Measurements from ENCODE around the gene DIPK1A. TPM values are rescaled to one million over a fixed set of nuclear protein-coding genes. Genes with fewer than 3 reads are reported as not detected.

DIPK1A gene
- total RNA-seq, 3 donors from 2014 or later = 7.6 to 20.4 (median 12.8) TPM

DNA sequence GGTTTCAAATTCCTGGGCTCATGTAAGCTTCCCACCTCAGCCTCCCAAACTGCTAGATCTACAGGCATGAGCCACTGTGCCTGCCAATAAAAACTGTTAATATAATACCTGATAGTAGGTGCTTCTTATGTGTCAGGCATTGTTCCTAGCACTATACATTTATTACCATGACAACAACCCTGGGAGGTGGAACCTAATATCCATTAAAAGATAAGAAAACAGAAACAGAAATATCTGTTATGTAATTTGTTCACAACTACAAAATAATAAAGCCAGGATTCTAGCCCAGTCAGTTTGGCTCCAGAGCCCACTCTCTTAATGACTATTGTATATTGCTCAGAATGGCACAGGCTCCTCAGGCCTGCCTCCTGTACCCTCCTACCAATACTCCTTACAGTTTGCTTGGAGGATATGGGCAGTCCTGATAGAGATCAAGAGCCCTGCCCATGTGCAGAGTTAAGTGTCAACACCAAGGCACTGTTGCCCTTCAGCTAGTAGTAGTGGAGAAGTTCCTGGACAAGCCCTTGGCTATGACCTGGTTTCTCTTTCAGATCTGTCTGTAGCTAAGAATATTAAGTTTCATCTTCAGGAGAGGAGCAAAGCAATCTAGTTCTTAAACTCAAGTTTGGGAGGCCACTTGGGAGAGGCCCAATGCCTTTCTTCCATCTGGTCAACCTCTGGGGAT lies 107.0 kb downstream of the DIPK1A start:
- H3K4me3 ChIP-seq = no peak overlapping the region
- no peaks in the 10 kb centered on the region for H3K4me1 ChIP-seq (ENCODE audit: low read depth)
- ATAC-seq (peak; percentile 73), DNase-seq (peak in 1 of 3 donors; percentile 37)
- TF ChIP-seq, protein P1, sequence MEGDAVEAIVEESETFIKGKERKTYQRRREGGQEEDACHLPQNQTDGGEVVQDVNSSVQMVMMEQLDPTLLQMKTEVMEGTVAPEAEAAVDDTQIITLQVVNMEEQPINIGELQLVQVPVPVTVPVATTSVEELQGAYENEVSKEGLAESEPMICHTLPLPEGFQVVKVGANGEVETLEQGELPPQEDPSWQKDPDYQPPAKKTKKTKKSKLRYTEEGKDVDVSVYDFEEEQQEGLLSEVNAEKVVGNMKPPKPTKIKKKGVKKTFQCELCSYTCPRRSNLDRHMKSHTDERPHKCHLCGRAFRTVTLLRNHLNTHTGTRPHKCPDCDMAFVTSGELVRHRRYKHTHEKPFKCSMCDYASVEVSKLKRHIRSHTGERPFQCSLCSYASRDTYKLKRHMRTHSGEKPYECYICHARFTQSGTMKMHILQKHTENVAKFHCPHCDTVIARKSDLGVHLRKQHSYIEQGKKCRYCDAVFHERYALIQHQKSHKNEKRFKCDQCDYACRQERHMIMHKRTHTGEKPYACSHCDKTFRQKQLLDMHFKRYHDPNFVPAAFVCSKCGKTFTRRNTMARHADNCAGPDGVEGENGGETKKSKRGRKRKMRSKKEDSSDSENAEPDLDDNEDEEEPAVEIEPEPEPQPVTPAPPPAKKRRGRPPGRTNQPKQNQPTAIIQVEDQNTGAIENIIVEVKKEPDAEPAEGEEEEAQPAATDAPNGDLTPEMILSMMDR (IDR thresholded peaks at IDR 0.05) = no peak
- H3K9me3 ChIP-seq = no peaks in the 10 kb centered on the region
- intact Hi-C loops (cut with DNase I, micrococcal nuclease) = no loop called here
- no peaks in the 10 kb centered on the region for H3K36me3 ChIP-seq (ENCODE audit: low read depth)

- intact Hi-C loops (cut with DNase I, micrococcal nuclease) = no loop called here
- H3K4me1 ChIP-seq (ENCODE audit: low read depth) = no peaks in the 10 kb centered on the region
- DNase-seq (no peak), ATAC-seq (no peak)
- no peak overlapping the region for H3K4me3 ChIP-seq
- TF ChIP-seq, protein P1 (IDR thresholded peaks at IDR 0.05) = no peak
- no peaks in the 10 kb centered on the region for H3K36me3 ChIP-seq (ENCODE audit: low read depth)
- H3K9me3 ChIP-seq = no peaks in the 10 kb centered on the region
Measured at GRCh38 chr1:92853299-92853698, 108.0 kb downstream of the DIPK1A start.

DNA sequence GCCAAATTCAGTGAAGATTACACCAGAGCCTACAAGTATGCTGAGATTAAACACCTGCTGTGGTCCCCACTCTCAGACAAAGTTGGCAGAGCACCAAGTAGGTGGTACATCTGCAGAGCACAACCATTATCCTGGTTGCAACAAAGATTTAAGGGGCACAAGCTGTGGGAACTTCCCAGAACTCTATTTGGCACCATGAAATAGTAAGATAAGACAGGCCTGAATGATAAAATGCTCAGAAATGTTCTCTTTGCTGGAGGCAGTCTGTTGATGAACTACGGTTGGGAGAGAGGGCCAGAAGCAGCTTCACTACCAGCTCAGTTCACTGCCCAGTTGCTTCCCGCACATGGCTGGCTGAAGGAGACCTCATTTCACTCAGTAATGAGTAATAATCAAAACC lies 109.5 kb downstream of the DIPK1A start:
- H3K4me1 ChIP-seq (ENCODE audit: low read depth) = no peaks in the 10 kb centered on the region
- H3K4me3 ChIP-seq = no peak overlapping the region
- TF ChIP-seq, protein P1 (IDR thresholded peaks at IDR 0.05) = no peak
- no peaks in the 10 kb centered on the region for H3K36me3 ChIP-seq (ENCODE audit: low read depth)
- intact Hi-C loops (cut with DNase I, micrococcal nuclease) = no loop called here
- no peak for DNase-seq
- ATAC-seq = no peak
- H3K9me3 ChIP-seq = no peaks in the 10 kb centered on the region

DNA sequence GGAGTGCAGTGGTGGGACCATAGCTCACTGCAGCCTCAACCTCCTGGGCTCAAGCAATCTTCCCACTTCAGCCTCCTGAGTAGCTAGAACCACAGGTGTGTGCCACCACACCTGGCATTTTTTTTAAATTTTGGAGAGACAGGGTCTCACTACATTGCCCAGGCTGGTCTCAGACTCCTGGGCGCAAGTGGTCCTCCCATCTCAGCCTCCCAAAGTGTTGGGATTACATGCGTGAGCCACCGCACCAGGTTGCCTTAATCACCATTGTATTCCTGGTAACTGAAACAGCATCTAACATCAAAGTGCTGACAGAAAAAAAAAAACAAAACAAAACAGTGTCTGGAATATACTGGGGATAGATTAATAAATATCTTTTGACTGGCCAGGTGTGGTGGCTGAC lies 111.2 kb downstream of the DIPK1A start:
- no peak overlapping the region for H3K4me3 ChIP-seq
- intact Hi-C loops (cut with DNase I, micrococcal nuclease) = no loop called here
- no peaks in the 10 kb centered on the region for H3K36me3 ChIP-seq (ENCODE audit: low read depth)
- H3K4me1 ChIP-seq (ENCODE audit: low read depth) = no peaks in the 10 kb centered on the region
- no peak for ATAC-seq
- DNase-seq = no peak
- H3K9me3 ChIP-seq = no peaks in the 10 kb centered on the region
- TF ChIP-seq, protein P1 (IDR thresholded peaks at IDR 0.05) = no peak

DNA sequence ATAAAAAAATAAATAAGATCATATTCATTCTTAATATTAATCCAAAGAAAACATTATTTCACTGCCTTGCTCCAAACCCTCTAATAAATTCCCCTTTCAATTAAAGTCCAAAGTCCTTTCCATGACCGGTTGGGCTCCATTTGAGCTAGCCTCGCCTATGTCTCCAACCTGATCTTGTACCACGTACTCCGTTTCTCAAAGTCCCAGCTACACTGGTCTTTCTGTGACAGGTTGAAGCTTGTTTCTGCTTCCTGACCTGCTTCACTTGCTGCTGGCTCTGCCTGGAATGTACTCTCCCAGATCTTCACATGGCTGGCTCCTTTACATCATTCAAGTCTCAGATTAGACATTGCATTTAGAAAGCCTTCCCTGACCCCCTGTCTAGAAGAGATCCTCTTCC lies 113.1 kb downstream of the DIPK1A start:
- H3K4me3 ChIP-seq = no peak overlapping the region
- no peaks in the 10 kb centered on the region for H3K4me1 ChIP-seq (ENCODE audit: low read depth)
- peak; percentile 29 for ATAC-seq
- TF ChIP-seq, protein P1 (IDR thresholded peaks at IDR 0.05) = no peak
- no peak for DNase-seq
- intact Hi-C loops (cut with DNase I, micrococcal nuclease) = no loop called here
- H3K36me3 ChIP-seq (ENCODE audit: low read depth) = no peaks in the 10 kb centered on the region
- H3K9me3 ChIP-seq = no peaks in the 10 kb centered on the region

DNA sequence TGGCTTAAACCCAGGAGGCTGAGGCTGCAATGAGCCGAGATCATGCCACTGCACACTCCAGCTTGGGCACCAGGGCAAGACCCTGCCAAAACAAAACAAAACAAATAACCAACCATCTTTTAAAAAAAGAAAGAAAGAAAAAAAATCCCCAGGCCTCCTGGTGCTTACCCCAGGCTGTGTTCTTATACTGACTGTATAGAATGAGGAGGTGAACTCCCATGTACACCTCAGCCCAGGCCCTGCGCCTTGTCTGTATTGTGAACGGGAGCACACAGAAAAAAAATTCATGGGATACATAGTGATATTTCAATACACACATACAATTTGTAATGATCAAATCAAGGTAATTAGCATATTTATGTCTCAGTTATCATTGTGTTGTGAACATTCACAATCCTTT lies 115.4 kb downstream of the DIPK1A start:
- Histone ChIP-seq H3K4me3 (no peak overlapping the region), H3K9me3 (no peaks in the 10 kb centered on the region), H3K36me3 (ENCODE audit: low read depth) (no peaks in the 10 kb centered on the region), H3K4me1 (ENCODE audit: low read depth) (no peaks in the 10 kb centered on the region)
- TF ChIP-seq, protein P1 (IDR thresholded peaks at IDR 0.05) = no peak
- no peak for DNase-seq
- no peak for ATAC-seq
- intact Hi-C loops (cut with DNase I, micrococcal nuclease) = no loop called here

All from mucosa of descending colon (tissue), 3 donors.